GM12878 (cell line): ENCODE measurements around the gene LDB2. TPM values are rescaled to one million over a fixed set of nuclear protein-coding genes. Genes with fewer than 3 reads are reported as not detected.

Source experiments
- ATAC-seq: fragments of 200-7000 bp; cut with Tn5 transposase; 3 replicates; pipeline ENCODE4 v1.9.1; 2020; ENCODE audit warnings: mild to moderate bottlenecking, moderate library complexity
- BruUV-seq: library from RNA; stranded (reverse); fragments of 400-500 nt; replicated peaks from 2 replicates; lab custom pipeline; 2021; lab: Mats Ljungman, UMichigan
- CTCF ChIA-PET: fragments of 300-600 bp; sonication (Branson Sonifier 250); formaldehyde crosslinking; extraction: SDS; loops from one replicate; lab custom pipeline; 2021; ENCODE audit warnings: inconsistent platforms; lab: Yijun Ruan, JAX
- POLR2A ChIA-PET: fragments of 350-600 bp; formaldehyde crosslinking; extraction: SDS; loops from one replicate; lab custom pipeline; 2021; ENCODE audit warnings: inconsistent platforms; lab: Charles Lee
- RAD21 ChIA-PET: fragments of 300-600 bp; sonication (Branson Sonifier 250); formaldehyde crosslinking; loops from one replicate; lab custom pipeline; 2023; ENCODE audit warnings: antibody characterized with exemption; ENCODE audit not compliant: unreplicated experiment; lab: Charles Lee
- SMC1A ChIA-PET: fragments of 300-600 bp; sonication (Branson Sonifier 250); formaldehyde crosslinking; loops from one replicate; lab custom pipeline; 2023; ENCODE audit not compliant: unreplicated experiment, uncharacterized antibody; lab: Charles Lee
- DNase-seq: peaks from one replicate; pipeline ENCODE4 v3.0.0-alpha.2; 2011; ENCODE audit warnings: low read depth, low spot score
- FAIRE-seq: peaks from 3 replicates; lab custom pipeline; 2011; peaks lifted over from hg19 to GRCh38; lab: Jason Lieb, UNC
- H2AFZ ChIP-seq: 2 replicates; pipeline ENCODE4 v1.6.0; 2011; ENCODE audit warnings: low read depth, low read length, control low read depth; ENCODE audit not compliant: control insufficient read depth
- H3K27ac ChIP-seq: 2 replicates; pipeline ENCODE4 v1.5.1; 2011; ENCODE audit warnings: control low read depth; ENCODE audit not compliant: control insufficient read depth, insufficient read depth
- H3K27me3 ChIP-seq, 2 experiments: replicated peaks in 1 of 2; 2 replicates each; pipeline versions ENCODE4 v1.6.0 to v1.6.1; 2011; ENCODE audit warnings: low read length in 1 of 2; ENCODE audit not compliant: control insufficient read depth in 2 of 2, insufficient read depth in 2 of 2
- H3K36me3 ChIP-seq, 2 experiments: 2 replicates each; pipeline ENCODE4 v1.5.1; 2011; ENCODE audit warnings: low read length in 1 of 2; ENCODE audit not compliant: control insufficient read depth in 2 of 2, insufficient read depth in 2 of 2
- H3K4me1 ChIP-seq: 2 replicates; pipeline ENCODE4 v1.6.1; 2011; ENCODE audit warnings: mild to moderate bottlenecking, low read length, moderate library complexity, mixed read lengths; ENCODE audit not compliant: control insufficient read depth, insufficient read depth
- H3K4me2 ChIP-seq: 2 replicates; pipeline ENCODE4 v1.6.0; 2011; ENCODE audit warnings: control low read depth; ENCODE audit not compliant: control insufficient read depth, insufficient read depth
- H3K4me3 ChIP-seq: fragments of 200-600 bp; sonication (generic); 2 replicates; pipeline ENCODE4 v1.5.1; 2016
- H3K79me2 ChIP-seq: 2 replicates; pipeline ENCODE4 v1.6.0; 2011; ENCODE audit warnings: low read length; ENCODE audit not compliant: control insufficient read depth, insufficient read depth
- H3K9ac ChIP-seq: 2 replicates; pipeline ENCODE4 v1.8.0; 2011; ENCODE audit warnings: low read length, control low read depth, mixed read lengths; ENCODE audit not compliant: control insufficient read depth, insufficient read depth
- H3K9me3 ChIP-seq: replicated peaks from 3 replicates; pipeline ENCODE4 v1.5.1; 2011; ENCODE audit warnings: mild to moderate bottlenecking, low read length; ENCODE audit not compliant: control insufficient read depth, insufficient read depth
- H4K20me1 ChIP-seq: 2 replicates; pipeline ENCODE4 v1.6.0; 2011; ENCODE audit not compliant: control insufficient read depth, insufficient read depth
- CHD1 ChIP-seq: IDR thresholded peaks from 2 replicates; pipeline ENCODE4 v1.6.1; 2012; ENCODE audit warnings: low read depth, low read length, improper control_type of control experiment
- EP300 ChIP-seq, 2 experiments: fragments of 150-350 bp in 1 of 2; IDR thresholded peaks; 2 replicates each; pipeline ENCODE4 v1.6.1; 2011 to 2012; ENCODE audit warnings: low read depth in 2 of 2, low read length in 2 of 2, borderline replicate concordance in 1 of 2, improper control_type of control experiment in 1 of 2, inconsistent platforms in 1 of 2; ENCODE audit not compliant: control insufficient read depth in 1 of 2
- ESRRA ChIP-seq: IDR thresholded peaks from 2 replicates; pipeline ENCODE4 v1.6.1; 2012; ENCODE audit warnings: mild to moderate bottlenecking, low read length, improper control_type of control experiment
- FOS ChIP-seq: IDR thresholded peaks from 3 replicates; pipeline ENCODE4 v1.6.1; 2011; ENCODE audit warnings: borderline replicate concordance; ENCODE audit not compliant: insufficient read length; ENCODE audit errors: extremely low read depth
- FOXK2 ChIP-seq: fragments of 450-650 bp; IDR thresholded peaks from 2 replicates; pipeline ENCODE4 v1.6.1; 2017; ENCODE audit warnings: mild to moderate bottlenecking, moderate library complexity
- NR2C2 ChIP-seq: IDR thresholded peaks from 2 replicates; pipeline ENCODE4 v1.6.1; 2011; ENCODE audit warnings: borderline replicate concordance, low read depth; ENCODE audit not compliant: control insufficient read depth, insufficient read length
- PAX8 ChIP-seq: fragments of 450-650 bp; IDR thresholded peaks from 2 replicates; pipeline ENCODE4 v1.6.1; 2017; ENCODE audit warnings: mild to moderate bottlenecking, moderate library complexity
- POLR2AphosphoS2 ChIP-seq: IDR thresholded peaks from 2 replicates; pipeline ENCODE4 v1.6.1; 2011; ENCODE audit warnings: low read depth, mild to moderate bottlenecking, low read length, improper control_type of control experiment, moderate library complexity
- RBBP5 ChIP-seq: fragments of 200-600 bp; sonication (generic); conservative IDR thresholded peaks from 2 replicates; pipeline ENCODE4 v1.6.1; 2016
- SP1 ChIP-seq: IDR thresholded peaks from one replicate; pipeline ENCODE4 v1.6.1; 2011; ENCODE audit warnings: low read depth, low read length
- SUPT20H ChIP-seq: IDR thresholded peaks from 2 replicates; pipeline ENCODE4 v1.6.1; 2011; ENCODE audit warnings: low read depth, mild to moderate bottlenecking, low read length, moderate library complexity, borderline replicate concordance; ENCODE audit not compliant: control insufficient read depth
- WGBS: methylation state at CpG from one replicate; pipeline ENCODE4 v1.1.6; 2016; ENCODE audit warnings: low lambda C conversion rate; ENCODE audit not compliant: insufficient replicate concordance, insufficient coverage; ENCODE audit errors: missing lambda C conversion rate; 5-methylcytosine and 5-hydroxymethylcytosine counted together
- in situ Hi-C: fragments of 300-500 bp; cut with MboI; formaldehyde crosslinking; loops from 9 replicates; pipeline ENCODE4 v1.14.3; 2018; ENCODE audit warnings: mixed read lengths
- intact Hi-C: fragments of 100-400 bp; cut with micrococcal nuclease; formaldehyde crosslinking; loops from one replicate; pipeline ENCODE4 v1.14.2; 2022; ENCODE audit not compliant: unreplicated experiment
- polyA plus RNA-seq, 11 experiments: library from polyadenylated mRNA; depleted of rRNA in 4 of 11; unstranded in 6 of 11; stranded (reverse) in 5 of 11; fragments of >200 nt; fragmentation: Nextera tagmentation in 4 of 11; fragmentation: Illumina TruSeq in 1 of 11; extraction: Ambion mirVana in 4 of 11; extraction: Trizol in 1 of 11; gene quantifications; 1 replicate in 1 of 11; 2 replicates in 10 of 11; pipeline versions ENCODE4 v1.2.1 to v1.2.3, GENCODE V29; 2011 to 2016; ENCODE audit warnings: inconsistent platforms in 2 of 11, missing spikeins in 2 of 11, low read depth in 1 of 11
- total RNA-seq, 4 experiments: library from RNA; depleted of rRNA in 3 of 4; stranded (reverse); fragments of >200 nt in 3 of 4; fragmentation: Illumina TruSeq in 1 of 4; extraction: Trizol in 1 of 4; gene quantifications; 2 replicates each; pipeline versions ENCODE4 v1.2.1 to v1.2.3, GENCODE V29; 2013 to 2021
- TF ChIP-seq, protein P1 (sequence below): fragments of 450-650 bp; IDR thresholded peaks from 2 replicates; pipeline ENCODE4 v1.6.1; 2016; ENCODE audit warnings: mild to moderate bottlenecking, moderate library complexity, borderline replicate concordance
- TF ChIP-seq, protein P2 (sequence below): fragments of 450-650 bp; IDR thresholded peaks from 2 replicates; pipeline ENCODE4 v1.6.1; 2017; ENCODE audit warnings: mild to moderate bottlenecking

The LDB2 gene
- total and polyA plus RNA-seq, 10 of the 15 experiments (the other 5 are each of a cell fraction or from before 2014, with no cell fraction given), result 0.15 TPM; not detected in 9

GRCh38 chr4:16457944-16458343 lies 440.5 kb downstream of the LDB2 start:
- DNase-seq (no peak), FAIRE-seq (no peak), ATAC-seq (no peak)
- Histone ChIP-seq H3K4me2 (no peak overlapping the region), H3K4me3 (no peak overlapping the region), H2AFZ (no peak overlapping the region), H3K79me2 (no peaks in the 10 kb centered on the region), H4K20me1 (no peaks in the 10 kb centered on the region), H3K27ac (no peak overlapping the region), H3K27me3 (no peaks in the 10 kb centered on the region), H3K4me1 (no peaks in the 10 kb centered on the region), H3K9me3 (no peaks in the 10 kb centered on the region), H3K9ac (no peak overlapping the region), H3K36me3 (no peaks in the 10 kb centered on the region)
- BruUV-seq, result no TSS peak
- CTCF ChIA-PET, result interaction anchor here (1.6 kb wide), 1 partner anchor 15 kb away, joined by 3 read pairs; no protein-coding TSS in a partner anchor
- POLR2A ChIA-PET, result no interaction called here
- intact Hi-C loops (no loop called here), in situ Hi-C loops (no loop called here)
- 15% methylated on average over 4 of the region's 4 CpGs for WGBS
- TF ChIP-seq, protein P1, sequence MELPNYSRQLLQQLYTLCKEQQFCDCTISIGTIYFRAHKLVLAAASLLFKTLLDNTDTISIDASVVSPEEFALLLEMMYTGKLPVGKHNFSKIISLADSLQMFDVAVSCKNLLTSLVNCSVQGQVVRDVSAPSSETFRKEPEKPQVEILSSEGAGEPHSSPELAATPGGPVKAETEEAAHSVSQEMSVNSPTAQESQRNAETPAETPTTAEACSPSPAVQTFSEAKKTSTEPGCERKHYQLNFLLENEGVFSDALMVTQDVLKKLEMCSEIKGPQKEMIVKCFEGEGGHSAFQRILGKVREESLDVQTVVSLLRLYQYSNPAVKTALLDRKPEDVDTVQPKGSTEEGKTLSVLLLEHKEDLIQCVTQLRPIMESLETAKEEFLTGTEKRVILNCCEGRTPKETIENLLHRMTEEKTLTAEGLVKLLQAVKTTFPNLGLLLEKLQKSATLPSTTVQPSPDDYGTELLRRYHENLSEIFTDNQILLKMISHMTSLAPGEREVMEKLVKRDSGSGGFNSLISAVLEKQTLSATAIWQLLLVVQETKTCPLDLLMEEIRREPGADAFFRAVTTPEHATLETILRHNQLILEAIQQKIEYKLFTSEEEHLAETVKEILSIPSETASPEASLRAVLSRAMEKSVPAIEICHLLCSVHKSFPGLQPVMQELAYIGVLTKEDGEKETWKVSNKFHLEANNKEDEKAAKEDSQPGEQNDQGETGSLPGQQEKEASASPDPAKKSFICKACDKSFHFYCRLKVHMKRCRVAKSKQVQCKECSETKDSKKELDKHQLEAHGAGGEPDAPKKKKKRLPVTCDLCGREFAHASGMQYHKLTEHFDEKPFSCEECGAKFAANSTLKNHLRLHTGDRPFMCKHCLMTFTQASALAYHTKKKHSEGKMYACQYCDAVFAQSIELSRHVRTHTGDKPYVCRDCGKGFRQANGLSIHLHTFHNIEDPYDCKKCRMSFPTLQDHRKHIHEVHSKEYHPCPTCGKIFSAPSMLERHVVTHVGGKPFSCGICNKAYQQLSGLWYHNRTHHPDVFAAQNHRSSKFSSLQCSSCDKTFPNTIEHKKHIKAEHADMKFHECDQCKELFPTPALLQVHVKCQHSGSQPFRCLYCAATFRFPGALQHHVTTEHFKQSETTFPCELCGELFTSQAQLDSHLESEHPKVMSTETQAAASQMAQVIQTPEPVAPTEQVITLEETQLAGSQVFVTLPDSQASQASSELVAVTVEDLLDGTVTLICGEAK, result no peak
- TF ChIP-seq SUPT20H, result no peak
- no peak for TF ChIP-seq POLR2AphosphoS2
- no peak for TF ChIP-seq FOXK2
- TF ChIP-seq RBBP5, result no peak
- no peak for TF ChIP-seq NR2C2
- TF ChIP-seq EP300 (IDR thresholded peaks at IDR 0.05; ENCODE audit: borderline replicate concordance in 1 of 2, control insufficient read depth in 1 of 2, low read depth in 2 of 2, low read length in 2 of 2), result no peak
- TF ChIP-seq CHD1, result no peak
- TF ChIP-seq PAX8, result no peak
- TF ChIP-seq FOS, result no peak
- TF ChIP-seq SP1, result no peak
- no peak for TF ChIP-seq ESRRA
- TF ChIP-seq, protein P2, sequence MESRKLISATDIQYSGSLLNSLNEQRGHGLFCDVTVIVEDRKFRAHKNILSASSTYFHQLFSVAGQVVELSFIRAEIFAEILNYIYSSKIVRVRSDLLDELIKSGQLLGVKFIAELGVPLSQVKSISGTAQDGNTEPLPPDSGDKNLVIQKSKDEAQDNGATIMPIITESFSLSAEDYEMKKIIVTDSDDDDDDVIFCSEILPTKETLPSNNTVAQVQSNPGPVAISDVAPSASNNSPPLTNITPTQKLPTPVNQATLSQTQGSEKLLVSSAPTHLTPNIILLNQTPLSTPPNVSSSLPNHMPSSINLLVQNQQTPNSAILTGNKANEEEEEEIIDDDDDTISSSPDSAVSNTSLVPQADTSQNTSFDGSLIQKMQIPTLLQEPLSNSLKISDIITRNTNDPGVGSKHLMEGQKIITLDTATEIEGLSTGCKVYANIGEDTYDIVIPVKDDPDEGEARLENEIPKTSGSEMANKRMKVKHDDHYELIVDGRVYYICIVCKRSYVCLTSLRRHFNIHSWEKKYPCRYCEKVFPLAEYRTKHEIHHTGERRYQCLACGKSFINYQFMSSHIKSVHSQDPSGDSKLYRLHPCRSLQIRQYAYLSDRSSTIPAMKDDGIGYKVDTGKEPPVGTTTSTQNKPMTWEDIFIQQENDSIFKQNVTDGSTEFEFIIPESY, result no peak
- SMC1A ChIA-PET, result interaction anchor here (1.0 kb wide), 1 partner anchor 430 kb away, joined by 3 read pairs; no protein-coding TSS in a partner anchor
- RAD21 ChIA-PET, result no interaction called here
